IMR-90 (cell line): ENCODE measurements around the gene RAB31. TPM values are rescaled to one million over a fixed set of nuclear protein-coding genes. Genes with fewer than 3 reads are reported as not detected.

Experiments
- ATAC-seq: fragments of 200-7000 bp; cut with Tn5 transposase; 2 replicates; pipeline ENCODE4 v1.9.1; 2020; ENCODE audit warnings: low read depth, mild to moderate bottlenecking, moderate library complexity
- BruUV-seq: library from RNA; stranded (reverse); fragments of 400-500 nt; replicated peaks from 2 replicates; lab custom pipeline; 2021; lab: Mats Ljungman, UMichigan
- CTCF ChIA-PET: fragments of 300-600 bp; formaldehyde crosslinking; extraction: SDS; loops from one replicate; lab custom pipeline; 2021; ENCODE audit warnings: antibody characterized with exemption; lab: Yijun Ruan, JAX
- POLR2A ChIA-PET: fragments of 300-600 bp; sonication (Branson Sonifier 250); formaldehyde crosslinking; loops from one replicate; lab custom pipeline; 2022; ENCODE audit warnings: antibody characterized with exemption; ENCODE audit not compliant: unreplicated experiment; lab: Charles Lee
- DNase-seq: peaks from one replicate; pipeline ENCODE4 v3.0.0; 2013
- H2AFZ ChIP-seq: replicated peaks from 2 replicates; pipeline ENCODE3; 2013; ENCODE audit warnings: low read length, mild to moderate bottlenecking; ENCODE audit not compliant: poor library complexity
- H2AK5ac ChIP-seq: 2 replicates; pipeline ENCODE4 v1.6.1; 2013; ENCODE audit warnings: low read depth, low read length, inconsistent platforms
- H2AK9ac ChIP-seq: replicated peaks from 2 replicates; pipeline ENCODE3; 2013; ENCODE audit warnings: mild to moderate bottlenecking, low read depth, low read length, moderate library complexity; ENCODE audit not compliant: poor library complexity
- H2BK120ac ChIP-seq: 2 replicates; pipeline ENCODE4 v1.6.1; 2013; ENCODE audit warnings: low read depth, low read length, inconsistent platforms
- H2BK15ac ChIP-seq: 3 replicates; pipeline ENCODE4 v1.6.1; 2013; ENCODE audit warnings: low read depth, low read length, inconsistent platforms
- H2BK20ac ChIP-seq: 2 replicates; pipeline ENCODE4 v1.6.1; 2013; ENCODE audit warnings: low read depth, mild to moderate bottlenecking, inconsistent platforms, low read length, moderate library complexity
- H2BK5ac ChIP-seq: 2 replicates; pipeline ENCODE4 v1.6.1; 2013; ENCODE audit warnings: mild to moderate bottlenecking, low read depth, low read length, inconsistent platforms; ENCODE audit not compliant: poor library complexity, severe bottlenecking
- H3K14ac ChIP-seq: replicated peaks from 2 replicates; pipeline ENCODE4 v1.6.1; 2013; ENCODE audit warnings: low read depth, low read length, inconsistent platforms
- H3K18ac ChIP-seq: 2 replicates; pipeline ENCODE4 v1.6.1; 2013; ENCODE audit warnings: low read depth, low read length, control low read depth
- H3K23ac ChIP-seq: 2 replicates; pipeline ENCODE4 v1.6.1; 2013; ENCODE audit warnings: low read depth, low read length, inconsistent platforms
- H3K27ac ChIP-seq: 2 replicates; pipeline ENCODE4 v1.5.1; 2013; ENCODE audit warnings: mild to moderate bottlenecking, control low read depth, low read length; ENCODE audit not compliant: insufficient read depth
- H3K27me3 ChIP-seq: 2 replicates; pipeline ENCODE4 v1.6.1; 2013; ENCODE audit warnings: low read length; ENCODE audit not compliant: control insufficient read depth, insufficient read depth
- H3K36me3 ChIP-seq: 2 replicates; pipeline ENCODE4 v1.6.1; 2013; ENCODE audit warnings: low read length, mixed read lengths; ENCODE audit not compliant: control insufficient read depth, insufficient read depth
- H3K4ac ChIP-seq: 2 replicates; pipeline ENCODE4 v1.6.1; 2013; ENCODE audit warnings: low read depth, low read length, inconsistent platforms
- H3K4me1 ChIP-seq: 2 replicates; pipeline ENCODE4 v1.6.1; 2013; ENCODE audit warnings: low read length, mixed read lengths; ENCODE audit not compliant: control insufficient read depth, insufficient read depth
- H3K4me2 ChIP-seq: 2 replicates; pipeline ENCODE4 v1.6.1; 2013; ENCODE audit warnings: low read depth, mild to moderate bottlenecking, control low read depth, low read length, moderate library complexity
- H3K4me3 ChIP-seq: 2 replicates; pipeline ENCODE4 v1.5.1; 2013; ENCODE audit warnings: low read depth, mild to moderate bottlenecking, control low read depth, low read length, moderate library complexity; ENCODE audit not compliant: insufficient read depth
- H3K56ac ChIP-seq: 2 replicates; pipeline ENCODE4 v1.6.1; 2013; ENCODE audit warnings: low read length, inconsistent platforms; ENCODE audit not compliant: insufficient read depth; ENCODE audit errors: extremely low read depth
- H3K79me1 ChIP-seq, 2 experiments: 2 replicates each; pipeline ENCODE4 v1.6.1; 2013; ENCODE audit warnings: low read length in 2 of 2, inconsistent platforms in 1 of 2, low read depth in 1 of 2
- H3K9ac ChIP-seq: 2 replicates; pipeline ENCODE4 v1.6.1; 2013; ENCODE audit warnings: low read depth, low read length, control low read depth
- H3K9me1 ChIP-seq: 2 replicates; pipeline ENCODE4 v1.6.1; 2013; ENCODE audit warnings: low read length, inconsistent platforms; ENCODE audit not compliant: insufficient read depth
- H3K9me3 ChIP-seq: 2 replicates; pipeline ENCODE4 v1.6.1; 2013; ENCODE audit warnings: low read length; ENCODE audit not compliant: control insufficient read depth, insufficient read depth
- H4K20me1 ChIP-seq: 2 replicates; pipeline ENCODE4 v1.6.1; 2013; ENCODE audit warnings: low read length, inconsistent platforms; ENCODE audit not compliant: insufficient read depth
- H4K5ac ChIP-seq: 2 replicates; pipeline ENCODE4 v1.6.1; 2013; ENCODE audit warnings: mild to moderate bottlenecking, low read depth, low read length, control low read depth
- H4K8ac ChIP-seq, 2 experiments: 2 replicates each; pipeline ENCODE4 v1.6.1; 2013; ENCODE audit warnings: low read depth in 2 of 2, low read length in 2 of 2, control low read depth in 1 of 2, inconsistent platforms in 1 of 2
- H4K91ac ChIP-seq: 2 replicates; pipeline ENCODE4 v1.6.1; 2013; ENCODE audit warnings: low read depth, low read length, inconsistent platforms; ENCODE audit not compliant: insufficient read depth
- BHLHE40 ChIP-seq: fragments of 150-350 bp; IDR thresholded peaks from 2 replicates; pipeline ENCODE4 v1.6.1; 2016; ENCODE audit warnings: mild to moderate bottlenecking, low read depth, low read length
- CEBPB ChIP-seq: IDR thresholded peaks from 2 replicates; pipeline ENCODE4 v1.6.1; 2012; ENCODE audit warnings: low read depth, low read length, improper control_type of control experiment
- CHD1 ChIP-seq: IDR thresholded peaks from 2 replicates; pipeline ENCODE4 v1.6.1; 2012; ENCODE audit warnings: low read depth, low read length, improper control_type of control experiment
- FOS ChIP-seq: fragments of 150-350 bp; IDR thresholded peaks from 2 replicates; pipeline ENCODE4 v1.6.1; 2016; ENCODE audit warnings: low read depth, low read length
- MAFK ChIP-seq: IDR thresholded peaks from 2 replicates; pipeline ENCODE4 v1.6.1; 2012; ENCODE audit warnings: low read depth, low read length, improper control_type of control experiment
- MAZ ChIP-seq: IDR thresholded peaks from 2 replicates; pipeline ENCODE4 v1.6.1; 2012; ENCODE audit warnings: low read depth, mild to moderate bottlenecking, low read length, improper control_type of control experiment, moderate library complexity, borderline replicate concordance
- MXI1 ChIP-seq: IDR thresholded peaks from 2 replicates; pipeline ENCODE4 v1.6.1; 2012; ENCODE audit warnings: low read depth, mild to moderate bottlenecking, low read length, moderate library complexity, borderline replicate concordance
- NFE2L2 ChIP-seq: fragments of 150-350 bp; IDR thresholded peaks from 2 replicates; pipeline ENCODE4 v1.6.1; 2016; ENCODE audit warnings: low read depth, mild to moderate bottlenecking, low read length
- RAD21 ChIP-seq: IDR thresholded peaks from 2 replicates; pipeline ENCODE4 v1.6.1; 2012; ENCODE audit warnings: low read length, improper control_type of control experiment
- RCOR1 ChIP-seq: IDR thresholded peaks from 2 replicates; pipeline ENCODE4 v1.6.1; 2012; ENCODE audit warnings: mild to moderate bottlenecking, low read length, improper control_type of control experiment; ENCODE audit not compliant: insufficient replicate concordance
- RFX5 ChIP-seq: IDR thresholded peaks from 2 replicates; pipeline ENCODE4 v1.8.0; 2012; ENCODE audit warnings: low read depth, mild to moderate bottlenecking, low read length, moderate library complexity
- SMC3 ChIP-seq: fragments of 150-350 bp; IDR thresholded peaks from 2 replicates; pipeline ENCODE4 v1.6.1; 2016; ENCODE audit warnings: low read depth, mild to moderate bottlenecking, antibody characterized with exemption, low read length, moderate library complexity
- WGBS, 2 experiments: methylation state at CpG; one replicate each; pipeline versions ENCODE4 v1.1.5 to v1.1.7; 2013; ENCODE audit warnings: missing lambda C conversion rate in 2 of 2; ENCODE audit not compliant: insufficient read length in 1 of 2; ENCODE audit errors: extremely low coverage in 2 of 2; 5-methylcytosine and 5-hydroxymethylcytosine counted together
- dilution Hi-C: fragments of 300-500 bp; cut with HindIII; formaldehyde crosslinking; loops from one replicate; pipeline ENCODE4 v1.14.3; 2018; ENCODE audit warnings: low sequenced_read_pairs; ENCODE audit not compliant: unreplicated experiment
- in situ Hi-C: fragments of 300-500 bp; cut with MboI; formaldehyde crosslinking; loops from 3 replicates; pipeline ENCODE4 v1.14.3; 2019; ENCODE audit warnings: low sequenced_read_pairs, inconsistent platforms, mixed read lengths
- intact Hi-C: fragments of 100-400 bp; cut with micrococcal nuclease; formaldehyde crosslinking; loops from 2 replicates; pipeline ENCODE4 v1.10.0; 2022
- polyA plus RNA-seq, 3 experiments: library from polyadenylated mRNA; depleted of rRNA; stranded (reverse); fragments of >200 nt; gene quantifications; 2 replicates each; pipeline ENCODE4 v1.2.3, GENCODE V29; 2012; ENCODE audit warnings: low replicate concordance in 1 of 3
- total RNA-seq: library from RNA; depleted of rRNA; stranded (reverse); fragments of >200 nt; gene quantifications from 2 replicates; pipeline ENCODE4 v1.2.3, GENCODE V29; 2012
- TF ChIP-seq, protein P1 (sequence below): fragments of 150-350 bp; IDR thresholded peaks from 2 replicates; pipeline ENCODE4 v1.6.1; 2016; ENCODE audit warnings: low read depth, mild to moderate bottlenecking, low read length, moderate library complexity, borderline replicate concordance
- TF ChIP-seq, protein P2 (sequence below): fragments of 150-350 bp; IDR thresholded peaks from 2 replicates; pipeline ENCODE4 v1.6.1; 2017; ENCODE audit warnings: mild to moderate bottlenecking, antibody characterized with exemption, low read length, low read depth

The RAB31 gene
- total and polyA plus RNA-seq, 2 of the 4 experiments (the other 2 are of a cell fraction): 13.8 to 26.9 TPM

DNA sequence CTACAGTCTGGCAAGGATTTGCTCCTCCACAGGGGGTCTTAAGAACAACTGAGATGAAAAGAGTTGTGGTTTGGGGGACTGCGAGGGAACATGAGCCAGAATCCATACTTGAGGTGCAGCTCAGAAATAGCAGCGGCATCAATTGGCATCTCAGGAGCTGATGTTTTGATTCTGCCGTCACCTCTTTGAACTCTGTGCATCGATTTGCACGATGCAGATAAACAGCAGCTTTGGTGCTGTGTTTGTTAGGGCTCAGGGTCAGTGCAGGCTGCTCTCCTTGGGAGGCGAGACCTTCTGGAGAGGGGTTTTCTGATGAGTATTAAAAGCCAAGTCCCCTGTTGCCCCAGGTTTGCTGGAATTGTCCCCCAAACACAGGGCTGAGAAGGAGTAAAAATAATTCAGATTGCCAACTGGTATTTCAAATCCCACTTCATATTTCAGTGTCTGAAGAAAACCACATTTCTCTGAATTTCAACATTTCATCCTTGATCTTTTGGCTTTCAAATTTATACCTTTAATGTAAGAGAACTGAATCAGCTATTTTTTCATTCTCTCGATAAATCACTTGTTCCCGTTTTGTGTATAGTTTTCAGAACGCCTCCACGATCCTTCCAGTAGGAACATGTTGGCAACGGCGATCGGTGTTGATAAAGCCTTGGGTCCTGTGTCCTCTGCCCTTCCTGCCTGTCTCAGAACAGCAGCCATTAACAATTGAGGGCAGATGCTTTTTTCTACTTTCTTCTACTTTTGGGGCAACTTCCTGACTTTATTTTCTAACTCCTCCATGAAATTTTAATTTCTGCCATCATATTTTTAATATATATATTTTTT is 65.0 kb downstream of the RAB31 start:
- no peak overlapping the region for H2BK5ac ChIP-seq
- H3K9ac ChIP-seq: no peak overlapping the region
- peaks cover 23% of the 10 kb centered on the region for H4K20me1 ChIP-seq
- DNase-seq: no peak
- H3K4me1 ChIP-seq: no peaks in the 10 kb centered on the region
- no peak overlapping the region for H2BK15ac ChIP-seq
- H2AK9ac ChIP-seq: peak overlapping the region; percentile 34
- H3K18ac ChIP-seq: no peak overlapping the region
- POLR2A ChIA-PET: no interaction called here
- H3K27me3 ChIP-seq: no peaks in the 10 kb centered on the region
- no peak overlapping the region for H3K23ac ChIP-seq
- H3K9me1 ChIP-seq: peaks cover 8% of the 10 kb centered on the region; the same call in 1 of the 2 replicates
- no peak overlapping the region for H3K4me3 ChIP-seq
- H3K4ac ChIP-seq: peak overlapping the region; percentile 18
- 87% methylated on average over 3 of the region's 13 CpGs; no CpG with 5 or more reads in 1 of the 2 experiments for WGBS, 2 experiments
- dilution Hi-C loops: no loop called here
- no peak overlapping the region for H2BK20ac ChIP-seq
- no peak for ATAC-seq
- H2AK5ac ChIP-seq: peak overlapping the region; percentile 37; the same call in 1 of the 2 replicates
- CTCF ChIA-PET: no interaction called here
- H3K9me3 ChIP-seq: no peaks in the 10 kb centered on the region
- H3K4me2 ChIP-seq: no peak overlapping the region
- H4K91ac ChIP-seq: no peak overlapping the region
- H2AFZ ChIP-seq: no peak overlapping the region
- no peak overlapping the region for H2BK120ac ChIP-seq
- BruUV-seq: no TSS peak
- no peak overlapping the region for H4K8ac ChIP-seq
- intact Hi-C loops: loop anchor here (5.0 kb wide), 1 partner anchor 196 kb away; no protein-coding TSS in a partner anchor
- no peak overlapping the region for H3K56ac ChIP-seq
- 0 out of 2 replicates have a peak, but pooled peaks cover 2% of the 10 kb centered on the region for H3K36me3 ChIP-seq
- in situ Hi-C loops: no loop called here
- H3K79me1 ChIP-seq: peaks cover 30 to 45% of the 10 kb centered on the region in 2 experiments
- no peak overlapping the region for H4K5ac ChIP-seq
- H3K14ac ChIP-seq: 0 out of 2 replicates have a peak overlapping the region, but pooled peaks have one; percentile 21
- no peak overlapping the region for H3K27ac ChIP-seq
- TF ChIP-seq MXI1 (no peak), CEBPB (no peak), RAD21 (no peak), SMC3 (no peak), FOS (no peak), CHD1 (no peak), BHLHE40 (no peak), RCOR1 (no peak), MAZ (no peak), NFE2L2 (no peak), RFX5 (no peak), MAFK (no peak)
- TF ChIP-seq, protein P1, sequence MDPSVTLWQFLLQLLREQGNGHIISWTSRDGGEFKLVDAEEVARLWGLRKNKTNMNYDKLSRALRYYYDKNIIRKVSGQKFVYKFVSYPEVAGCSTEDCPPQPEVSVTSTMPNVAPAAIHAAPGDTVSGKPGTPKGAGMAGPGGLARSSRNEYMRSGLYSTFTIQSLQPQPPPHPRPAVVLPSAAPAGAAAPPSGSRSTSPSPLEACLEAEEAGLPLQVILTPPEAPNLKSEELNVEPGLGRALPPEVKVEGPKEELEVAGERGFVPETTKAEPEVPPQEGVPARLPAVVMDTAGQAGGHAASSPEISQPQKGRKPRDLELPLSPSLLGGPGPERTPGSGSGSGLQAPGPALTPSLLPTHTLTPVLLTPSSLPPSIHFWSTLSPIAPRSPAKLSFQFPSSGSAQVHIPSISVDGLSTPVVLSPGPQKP: no peak
- TF ChIP-seq, protein P2, sequence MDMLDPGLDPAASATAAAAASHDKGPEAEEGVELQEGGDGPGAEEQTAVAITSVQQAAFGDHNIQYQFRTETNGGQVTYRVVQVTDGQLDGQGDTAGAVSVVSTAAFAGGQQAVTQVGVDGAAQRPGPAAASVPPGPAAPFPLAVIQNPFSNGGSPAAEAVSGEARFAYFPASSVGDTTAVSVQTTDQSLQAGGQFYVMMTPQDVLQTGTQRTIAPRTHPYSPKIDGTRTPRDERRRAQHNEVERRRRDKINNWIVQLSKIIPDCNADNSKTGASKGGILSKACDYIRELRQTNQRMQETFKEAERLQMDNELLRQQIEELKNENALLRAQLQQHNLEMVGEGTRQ: no peak
